ENCODE results near the gene USP21. TPM values are rescaled to one million over a fixed set of nuclear protein-coding genes. Genes with fewer than 3 reads are reported as not detected.

USP21 gene
- total and polyA plus RNA-seq, 12 donors, result 8.8 to 24.0 (median 14.7) TPM

- no peak for TF ChIP-seq CTCF (IDR thresholded peaks at IDR 0.05)
- Histone ChIP-seq H3K36me3 (peaks cover 0 to 73% (median 17%) of the 10 kb centered on the region in 9 donors), H3K27ac (peak overlapping the region in 9 of 10 donors; percentile 86 to 94 (median 89)), H3K4me3 (peak overlapping the region; percentile 62 to 92 (median 78)), H3K9me3 (no peaks in the 10 kb centered on the region), H3K4me1 (peaks cover 7 to 40% (median 22%) of the 10 kb centered on the region in 9 donors), H3K27me3 (no peaks in the 10 kb centered on the region)
- intact Hi-C loops (cut with DNase I), result loop anchor here in 1 of 10 donors (5.0 kb wide), 1 partner anchor 35 kb away; the partner anchor contains the start of gene DEDD
- no peak for DNase-seq
- 8% methylated on average over 33 of the region's 33 CpGs for WGBS, 2 donors
- ATAC-seq, result peak in 5 of 8 donors; percentile 0 to 8 (median 2)
Observed at GRCh38 chr1:161166669-161167548, 7.6 kb downstream of the USP21 start.

GRCh38 chr1:161168906-161169305, 9.6 kb downstream of the USP21 start:
- Histone ChIP-seq H3K4me1 (peaks cover 7 to 53% (median 41%) of the 10 kb centered on the region in 9 donors), H3K27me3 (no peaks in the 10 kb centered on the region), H3K4me3 (no peak overlapping the region), H3K27ac (no peak overlapping the region), H3K9me3 (no peaks in the 10 kb centered on the region), H3K36me3 (peaks cover 0 to 73% (median 23%) of the 10 kb centered on the region in 9 donors)
- ATAC-seq (no peak), DNase-seq (no peak)
- 93 to 94% methylated on average over 9 of the region's 9 CpGs for whole genome bisulfite sequencing, 2 donors
- intact Hi-C loops (cut with DNase I), result loop anchor here in 1 of 10 donors (5.0 kb wide), 1 partner anchor 37 kb away; the partner anchor contains the start of gene DEDD
- TF ChIP-seq CTCF (IDR thresholded peaks at IDR 0.05), result no peak

GRCh38 chr1:161171191-161171590, 11.9 kb downstream of the USP21 start:
- DNase-seq (no peak), ATAC-seq (no peak)
- whole genome bisulfite sequencing, 2 donors, result 53% methylated on average over 5 of the region's 5 CpGs
- peak overlapping the region in 5 of 10 donors; percentile 11 to 56 (median 35) for H3K27ac ChIP-seq
- no peak overlapping the region for H3K4me3 ChIP-seq
- H3K36me3 ChIP-seq, result peaks cover 0 to 84% (median 29%) of the 10 kb centered on the region in 9 donors
- H3K27me3 ChIP-seq, result no peaks in the 10 kb centered on the region
- peak in 3 of 9 donors; percentile 10 to 16 (median 15) for TF ChIP-seq CTCF (IDR thresholded peaks at IDR 0.05)
- H3K9me3 ChIP-seq, result no peaks in the 10 kb centered on the region
- intact Hi-C loops (cut with DNase I), result no loop called here
- peaks cover 4 to 49% (median 38%) of the 10 kb centered on the region in 9 donors for H3K4me1 ChIP-seq

GRCh38 chr1:161171696-161172095, 12.4 kb downstream of the USP21 start:
- intact Hi-C loops (cut with DNase I), result no loop called here
- WGBS, 2 donors, result 86 to 88% methylated on average over 12 of the region's 12 CpGs
- Histone ChIP-seq H3K9me3 (no peaks in the 10 kb centered on the region), H3K36me3 (peaks cover 0 to 85% (median 29%) of the 10 kb centered on the region in 9 donors), H3K27me3 (no peaks in the 10 kb centered on the region), H3K4me1 (peaks cover 7 to 53% (median 40%) of the 10 kb centered on the region in 9 donors), H3K27ac (peak overlapping the region in 7 of 10 donors; percentile 11 to 58 (median 41)), H3K4me3 (no peak overlapping the region)
- ATAC-seq (no peak), DNase-seq (no peak)
- no peak for TF ChIP-seq CTCF (IDR thresholded peaks at IDR 0.05)
